ENCODE results near the gene HCRT.
"Not testable (repeated sequence)": the region's sequence is repeated elsewhere in the genome, so short reads cannot be mapped to it uniquely, and the experiment has no call there.

The HCRT gene

DNA sequence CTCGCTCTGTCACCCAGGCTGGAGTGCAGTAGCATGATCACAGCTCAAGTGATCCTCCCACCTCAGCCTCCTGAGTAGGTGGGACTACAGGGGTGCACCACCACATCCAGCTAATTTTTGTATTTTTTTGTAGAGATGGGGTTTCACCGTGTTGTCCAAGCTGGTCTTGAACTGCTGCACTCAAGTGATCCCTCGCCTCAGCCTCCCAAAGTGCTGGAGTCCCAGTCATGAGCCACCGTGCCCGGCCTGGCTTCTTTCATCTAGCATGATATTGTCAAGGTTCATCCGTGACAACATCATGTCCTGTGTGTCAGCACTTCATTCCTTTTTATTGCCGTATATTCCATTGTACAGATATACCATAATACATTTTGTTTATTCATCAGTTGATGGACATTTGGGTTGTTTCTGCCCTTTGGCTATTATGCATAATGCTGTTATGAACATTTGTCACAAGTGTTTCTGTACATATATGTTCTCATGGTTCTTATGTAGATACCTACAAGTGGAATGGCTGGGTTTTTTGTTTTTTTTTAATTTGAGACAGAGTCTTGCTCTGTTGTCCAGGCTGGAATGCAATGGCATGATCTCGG, 12.4 kb upstream of the HCRT start:
- no peak for DNase-seq

DNA sequence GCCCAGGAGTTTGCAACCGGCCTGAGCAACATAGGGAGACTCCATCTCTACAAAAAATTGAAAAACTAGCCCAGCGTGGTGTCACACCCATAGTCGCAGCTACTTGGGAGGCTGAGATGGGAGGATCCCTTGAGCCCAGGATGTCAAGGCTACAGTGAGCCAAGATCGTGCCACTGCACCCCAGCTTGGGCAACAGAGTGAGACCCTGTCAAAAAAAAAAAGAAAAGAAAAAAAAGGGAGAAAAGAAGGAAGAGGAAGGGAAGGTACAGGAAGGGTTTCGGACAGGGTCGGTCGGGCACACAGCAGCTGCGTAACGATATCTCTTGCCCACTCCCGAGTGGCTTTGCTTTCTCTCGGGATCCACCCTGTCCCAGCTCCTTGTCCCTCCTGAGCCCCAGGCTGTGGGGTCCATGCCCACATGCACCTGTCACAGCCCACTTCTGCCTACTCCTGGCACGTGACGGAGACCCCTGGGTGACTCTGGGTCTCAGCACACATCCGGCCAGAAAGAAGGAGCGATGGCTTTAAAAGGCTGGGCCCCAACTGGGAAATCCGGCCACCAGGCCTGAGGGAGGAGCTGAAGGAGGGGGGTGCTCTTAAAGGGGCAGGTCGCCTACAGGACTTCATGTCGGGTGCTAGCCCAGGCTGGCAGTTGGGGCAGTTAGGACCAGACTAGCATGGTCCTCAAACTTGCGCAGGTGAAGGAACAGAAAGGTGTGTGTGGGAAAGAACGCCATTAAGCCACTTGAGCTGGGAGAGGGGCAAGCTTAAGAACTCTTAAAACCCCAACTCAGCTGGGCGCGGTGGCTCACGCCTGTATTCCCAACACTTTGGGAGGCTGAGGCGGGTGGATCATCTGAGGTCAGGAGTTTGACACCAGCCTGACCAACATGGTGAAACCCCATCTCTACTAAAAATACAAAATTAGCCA, 9.0 kb upstream of the HCRT start, which contains the start of gene GHDC:
Gene GHDC, minus strand, starts transcription at position 526 of the 931 bp plus-strand sequence. CDS start 913 bp downstream, outside the sequence.
- peak; percentile 76 for DNase-seq

DNA sequence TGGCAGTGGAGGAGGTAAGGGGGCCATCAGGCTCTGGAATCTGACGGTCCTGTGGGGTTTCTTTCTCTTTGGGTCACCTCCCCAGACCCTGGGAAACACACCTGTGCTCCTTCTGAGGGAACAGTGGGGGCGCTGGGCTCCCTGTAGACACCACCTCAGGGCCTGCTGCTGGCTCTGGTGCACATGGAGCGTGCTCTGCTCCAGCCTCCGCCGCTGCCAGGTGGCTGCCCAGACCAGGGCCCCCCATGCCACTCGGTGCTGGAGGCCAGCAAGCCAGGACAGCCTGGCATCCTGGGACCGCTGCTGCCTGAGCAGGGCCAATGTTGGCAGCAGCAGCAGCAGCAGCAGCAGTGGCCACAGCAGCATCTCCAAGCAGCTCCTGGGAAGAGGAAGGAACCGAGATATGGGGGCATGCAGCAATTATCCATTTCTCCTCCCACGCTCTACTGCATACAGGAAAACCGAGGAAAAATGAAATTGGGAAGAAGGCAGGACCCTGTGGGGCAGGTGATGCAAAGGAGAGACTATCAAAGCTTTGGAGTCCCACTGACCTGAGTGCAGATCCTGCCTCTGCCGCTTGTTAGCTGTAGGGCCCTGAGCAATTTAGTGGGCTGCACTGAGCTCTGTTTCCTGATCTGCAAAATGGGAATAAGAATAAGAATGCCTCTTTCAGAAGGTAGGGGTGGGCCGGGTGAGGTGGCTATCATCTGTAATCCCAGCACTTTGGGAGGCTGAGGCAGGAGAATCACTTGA, 8.1 kb upstream of the HCRT start:
- no peak for DNase-seq

DNA sequence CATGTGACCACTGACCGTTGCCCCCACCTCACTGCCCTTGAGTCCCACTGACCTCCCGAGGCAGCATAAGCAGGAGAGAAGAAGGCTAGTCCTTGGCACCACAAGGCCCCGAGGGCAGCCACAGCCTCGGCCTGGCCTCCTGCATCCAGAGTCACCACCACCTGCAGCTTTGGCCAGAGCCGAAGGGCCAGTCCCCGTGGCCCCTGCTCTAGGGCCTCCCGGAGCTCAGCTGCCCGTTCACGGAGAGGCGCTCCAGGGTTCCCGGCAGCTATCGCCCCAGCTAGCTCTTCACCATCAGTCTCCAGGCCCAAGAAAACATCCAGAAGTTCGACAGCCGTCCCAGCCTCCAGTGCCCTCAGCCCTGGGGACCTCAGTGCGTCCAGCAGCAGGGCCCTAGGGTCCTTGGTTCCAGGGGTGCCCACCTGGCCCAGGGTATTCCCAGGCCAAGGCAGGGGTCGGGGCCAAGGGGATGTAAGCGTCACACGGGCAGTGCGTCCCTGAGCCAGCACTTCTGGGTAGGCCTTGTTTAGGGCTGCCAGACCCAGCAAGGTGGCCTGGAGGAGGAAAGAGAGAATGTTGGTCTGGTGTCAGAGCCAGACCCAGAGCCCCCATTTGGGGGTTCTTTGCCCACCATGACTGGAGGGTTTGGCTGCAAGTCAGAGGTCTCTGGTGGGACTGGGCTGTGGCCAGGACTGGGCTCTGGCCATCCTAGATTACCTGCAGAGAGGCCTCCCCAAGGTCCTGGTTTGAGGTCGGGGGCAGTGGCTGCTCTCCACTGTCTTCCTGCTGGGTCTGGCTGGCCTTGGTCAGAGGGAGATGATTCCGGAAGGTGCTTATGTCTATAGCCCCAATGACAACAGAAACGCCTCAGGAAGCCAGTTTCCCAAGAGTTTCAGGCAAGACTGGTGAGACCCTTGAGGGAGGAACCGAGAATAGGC, 7.2 kb upstream of the HCRT start:
- no peak for DNase-seq

DNA sequence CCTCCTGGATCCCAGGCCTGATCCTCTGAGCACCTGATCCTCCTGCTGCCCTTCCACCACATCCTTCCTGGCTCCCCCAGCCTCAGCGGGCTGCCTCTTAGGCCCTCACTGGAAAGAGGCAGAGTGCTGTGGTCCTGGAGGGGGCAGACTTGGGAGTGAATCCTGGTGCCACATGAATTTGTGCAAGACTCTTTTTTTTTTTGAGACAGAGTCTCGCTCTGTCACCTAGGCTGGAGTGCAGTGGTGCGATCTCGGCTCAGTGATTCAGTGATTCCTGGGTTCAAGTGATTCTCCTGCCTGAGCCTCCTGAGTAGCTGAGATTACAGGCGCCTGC, 6.0 kb upstream of the HCRT start:
- no peak for DNase-seq

DNA sequence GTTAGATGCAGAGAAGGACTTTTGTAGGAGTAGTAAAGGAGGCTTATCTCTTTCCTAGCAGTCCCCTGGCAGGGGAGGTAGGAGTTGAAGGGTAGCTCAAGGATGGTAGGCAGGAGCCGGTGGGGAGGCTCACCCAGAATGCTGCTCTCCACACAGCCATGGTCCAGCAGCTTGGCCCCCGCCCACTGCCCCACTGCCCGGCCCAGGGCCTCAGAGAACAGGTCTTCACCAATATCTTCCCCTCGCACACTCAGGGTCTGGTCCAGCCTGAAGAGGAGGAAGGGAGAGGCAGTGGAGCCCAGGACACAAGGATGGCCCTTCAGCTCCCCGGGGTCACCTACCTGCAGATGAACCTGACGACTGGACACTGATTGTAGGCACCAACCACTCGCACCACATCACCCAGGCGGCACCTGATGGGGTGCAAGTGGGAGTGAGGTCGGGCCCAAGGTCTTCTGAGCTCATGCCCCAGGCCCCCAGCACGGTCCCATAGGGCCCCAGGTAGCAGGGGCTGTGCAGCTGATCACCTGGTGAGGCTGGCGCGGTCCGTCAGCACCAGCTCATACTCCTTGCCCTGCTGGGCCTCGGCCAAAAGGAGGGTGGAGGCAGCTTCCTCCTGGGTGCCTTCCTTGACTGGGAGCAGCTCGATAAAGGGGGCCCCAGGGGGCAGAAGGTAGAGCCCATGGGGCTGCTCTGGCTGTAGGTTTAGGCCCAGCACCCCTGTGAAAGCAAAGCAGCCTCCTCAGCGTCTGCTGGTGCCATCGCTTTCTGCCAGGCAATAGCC, 5.4 kb upstream of the HCRT start:
- no peak for DNase-seq

DNA sequence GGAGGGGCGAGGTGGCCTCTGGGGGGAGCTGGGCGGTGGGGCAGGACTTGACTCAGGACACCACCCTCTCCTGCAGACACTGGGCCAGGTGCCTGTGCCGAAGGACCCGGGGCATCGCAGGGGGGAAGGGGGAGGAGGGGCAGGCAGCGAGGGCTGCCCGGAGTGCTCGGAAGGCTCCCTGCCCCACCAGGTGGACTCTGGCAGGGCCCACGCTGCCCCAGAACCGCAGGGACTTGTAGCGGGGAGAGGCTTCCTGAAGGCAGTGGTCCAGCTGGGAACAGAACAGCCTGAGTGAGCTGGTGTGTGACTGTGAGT, 4.4 kb upstream of the HCRT start:
- no peak for DNase-seq

DNA sequence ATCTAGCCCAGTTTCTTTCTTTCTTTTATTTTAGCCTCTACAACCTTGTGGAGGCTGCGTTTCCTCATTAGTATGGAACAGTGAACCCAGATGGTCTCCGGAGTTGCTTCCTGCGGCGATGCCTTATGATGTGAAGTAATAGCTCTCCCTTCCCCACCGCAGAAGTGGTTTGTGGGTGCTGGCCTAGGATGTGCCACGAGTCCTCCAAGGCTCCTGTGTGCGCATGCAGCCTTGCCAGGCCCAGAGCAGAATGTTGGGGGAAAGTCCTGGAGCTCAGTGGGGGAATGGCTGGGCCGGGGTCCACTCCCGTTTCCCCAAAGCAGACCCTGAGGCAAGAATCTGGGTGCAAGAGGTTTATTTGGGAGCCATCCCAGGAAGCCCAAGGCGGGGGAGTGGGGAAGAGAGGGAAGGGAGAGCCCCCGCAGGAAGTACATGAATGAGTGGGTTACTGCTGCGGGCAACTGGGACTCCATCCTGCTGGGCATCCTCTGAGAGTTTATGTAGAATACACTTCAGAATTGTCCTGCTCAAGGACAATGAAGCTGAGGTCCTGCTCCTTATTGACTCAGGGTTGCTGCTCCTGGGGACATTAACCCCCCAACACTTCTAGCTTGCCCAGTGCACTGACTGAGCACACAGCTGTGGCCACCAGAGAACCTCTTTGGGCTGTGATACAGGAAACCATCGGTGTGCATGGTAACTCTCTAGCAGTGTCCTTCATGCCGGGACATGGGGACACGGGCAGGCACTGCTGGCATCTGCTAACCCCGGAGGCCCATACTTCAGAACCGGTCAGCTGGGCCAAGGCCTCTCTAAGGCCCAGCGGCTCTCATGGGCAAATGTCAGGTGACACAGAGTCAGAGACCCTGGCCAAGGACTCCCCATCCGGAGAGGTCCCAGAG, 3.7 kb upstream of the HCRT start:
- DNase-seq: no peak

DNA sequence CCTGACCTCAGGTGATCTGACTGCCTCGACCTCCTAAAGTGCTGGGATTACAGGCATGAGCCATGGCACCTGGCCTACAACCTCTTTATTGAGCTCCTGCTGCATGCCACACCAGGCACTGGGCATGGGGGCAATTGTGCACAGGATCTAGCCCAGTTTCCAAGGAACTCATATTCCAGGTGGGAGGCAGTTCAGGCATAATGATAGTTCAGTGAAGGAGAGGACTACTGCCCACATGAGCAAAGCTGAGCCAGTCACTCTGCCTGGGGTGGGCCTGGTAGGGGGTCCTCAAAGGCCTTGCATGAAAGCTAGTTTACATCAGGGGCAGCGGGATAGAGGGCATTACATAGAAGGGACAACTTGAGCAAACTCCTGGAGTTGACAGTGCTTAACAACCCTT, 2.6 kb upstream of the HCRT start:
- DNase-seq: no peak

DNA sequence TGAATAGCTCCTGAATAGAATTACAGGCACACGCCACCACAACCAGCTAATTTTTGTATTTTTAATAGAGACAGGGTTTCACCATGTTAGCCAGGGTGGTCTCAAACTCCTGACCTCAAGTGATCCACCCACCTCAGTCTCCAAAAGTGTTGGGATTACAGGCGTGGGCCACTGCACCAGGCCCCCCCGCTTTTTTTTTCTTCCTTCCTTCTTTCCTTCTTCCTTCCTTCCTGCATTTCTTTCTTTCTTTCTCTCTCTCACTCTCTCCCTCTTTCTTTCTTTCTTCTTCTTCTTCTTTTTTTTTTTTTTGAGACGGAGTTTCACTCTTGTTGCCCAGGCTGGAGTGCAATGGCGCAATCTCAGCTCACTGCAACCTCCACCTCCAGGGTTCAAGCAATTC, 939 bp upstream of the HCRT start:
- not testable (repeated sequence) for DNase-seq

DNA sequence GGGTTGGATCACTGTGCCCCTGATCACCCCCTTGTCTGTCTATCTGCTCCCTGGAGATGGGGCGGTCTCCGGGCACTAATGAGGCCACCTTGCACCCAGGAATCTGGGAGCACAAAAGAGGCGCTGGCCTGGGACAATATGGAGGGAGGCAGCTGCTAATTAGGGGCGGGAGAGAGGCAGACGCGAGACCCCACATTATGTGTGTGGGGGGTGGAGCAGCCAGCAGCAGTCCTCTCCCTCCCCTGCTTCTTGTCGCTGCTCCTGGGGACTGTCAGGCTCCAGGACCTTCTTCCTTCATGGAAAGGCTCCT, 324 bp upstream of the HCRT start:
- no peak for DNase-seq

DNA sequence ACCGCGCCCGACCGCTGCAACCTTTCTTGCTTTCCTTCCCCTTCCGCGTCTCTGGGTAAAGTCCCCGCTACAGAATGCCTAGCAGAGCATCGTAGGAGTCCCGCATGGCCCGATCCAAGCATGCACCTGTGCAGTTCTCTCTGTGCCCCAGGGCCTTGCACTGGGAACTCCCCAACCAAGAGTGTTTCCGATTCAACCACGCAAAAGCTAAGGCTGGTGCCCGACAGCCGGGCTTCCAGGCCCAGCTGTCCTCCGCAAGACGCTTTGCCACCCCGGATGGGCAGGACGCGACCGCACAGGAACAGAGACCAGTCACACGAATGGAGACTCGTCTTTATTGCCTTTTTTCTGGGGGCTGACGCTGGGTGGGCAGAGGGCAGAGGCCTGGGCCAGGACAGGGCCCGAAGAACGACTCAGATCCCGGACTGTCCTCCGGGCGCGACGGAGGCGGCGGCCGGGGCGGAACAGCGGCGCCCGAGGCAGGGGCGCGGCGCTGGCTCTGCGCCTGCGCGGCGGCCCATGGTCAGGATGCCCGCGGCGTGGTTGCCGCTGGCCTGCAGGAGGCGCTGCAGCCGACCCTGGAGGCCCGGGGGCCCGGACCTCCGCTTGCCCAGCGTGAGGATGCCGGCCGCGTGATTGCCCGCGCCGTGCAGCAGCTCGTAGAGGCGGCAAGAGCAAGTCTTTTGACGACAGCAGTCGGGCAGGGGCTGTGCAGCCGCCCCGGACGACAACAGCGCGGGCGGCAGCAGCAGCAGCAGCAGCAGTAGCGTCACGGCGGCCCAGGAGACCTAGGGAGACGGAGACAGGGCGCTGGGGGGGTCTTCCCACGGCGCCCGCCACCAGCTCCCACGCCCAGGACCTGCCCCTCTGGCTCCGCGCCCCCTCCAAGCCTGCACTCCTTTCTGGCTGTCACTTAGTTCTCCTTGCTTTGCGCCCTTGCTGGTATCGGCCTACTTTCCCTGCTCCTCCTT, 1.2 kb downstream of the HCRT start:
- peak; percentile 60 for DNase-seq

DNA sequence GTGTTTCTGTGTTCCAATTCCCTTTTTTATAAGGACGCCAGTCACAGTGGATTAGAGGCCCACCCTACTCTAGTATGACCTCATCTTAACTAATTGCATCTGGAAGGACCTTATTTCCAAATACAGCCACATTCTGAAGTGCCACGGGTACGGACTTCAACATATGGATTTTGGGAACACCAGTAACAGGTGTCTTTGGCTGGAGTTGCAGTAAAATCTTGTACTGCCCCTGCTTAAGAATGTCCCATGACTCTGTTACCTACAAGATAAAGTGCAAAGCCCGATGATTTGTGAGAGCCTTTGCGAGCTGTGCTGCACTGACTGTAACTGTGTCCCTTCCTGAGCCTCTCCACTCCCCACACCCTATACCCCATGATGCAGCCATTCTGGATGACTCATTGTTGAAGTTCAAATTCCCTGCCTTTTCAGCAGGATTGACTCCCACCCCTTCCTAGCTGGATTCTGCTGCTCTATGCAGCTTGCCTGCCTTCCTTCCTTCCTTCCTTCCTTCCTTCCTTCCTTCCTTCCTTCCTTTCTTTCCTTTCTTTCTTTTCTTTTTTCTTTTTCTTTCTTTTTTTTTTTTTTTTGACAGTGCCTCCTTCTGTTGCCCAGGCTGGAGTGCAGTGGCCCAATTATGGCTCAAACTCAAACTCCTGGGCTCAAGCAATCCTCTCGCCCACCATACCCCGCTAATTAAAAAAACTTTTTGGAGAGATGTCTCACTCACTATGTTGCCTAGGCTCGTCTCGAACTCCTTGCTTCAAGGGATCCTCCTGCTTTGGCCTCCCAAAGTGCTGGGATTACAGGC, 2.1 kb downstream of the HCRT start:
- no peak for DNase-seq

DNA sequence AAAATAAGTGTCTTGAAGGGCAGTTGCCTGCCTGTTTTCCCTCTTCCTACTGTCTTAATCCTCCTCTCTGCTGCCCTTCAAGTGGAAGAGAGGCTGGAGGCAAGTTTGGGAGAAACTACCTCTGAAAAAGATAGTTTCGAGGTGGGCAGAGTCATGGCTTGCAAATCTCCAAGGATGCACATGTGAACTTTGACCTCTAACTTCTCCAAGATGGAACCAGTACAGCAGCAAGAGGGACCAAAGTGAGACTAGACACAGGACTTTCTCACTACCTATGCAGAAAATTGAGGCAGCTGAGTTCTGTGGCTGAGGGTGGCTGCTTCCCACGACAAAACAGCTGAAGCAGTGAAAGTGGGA, 3.4 kb downstream of the HCRT start:
- no peak for DNase-seq

DNA sequence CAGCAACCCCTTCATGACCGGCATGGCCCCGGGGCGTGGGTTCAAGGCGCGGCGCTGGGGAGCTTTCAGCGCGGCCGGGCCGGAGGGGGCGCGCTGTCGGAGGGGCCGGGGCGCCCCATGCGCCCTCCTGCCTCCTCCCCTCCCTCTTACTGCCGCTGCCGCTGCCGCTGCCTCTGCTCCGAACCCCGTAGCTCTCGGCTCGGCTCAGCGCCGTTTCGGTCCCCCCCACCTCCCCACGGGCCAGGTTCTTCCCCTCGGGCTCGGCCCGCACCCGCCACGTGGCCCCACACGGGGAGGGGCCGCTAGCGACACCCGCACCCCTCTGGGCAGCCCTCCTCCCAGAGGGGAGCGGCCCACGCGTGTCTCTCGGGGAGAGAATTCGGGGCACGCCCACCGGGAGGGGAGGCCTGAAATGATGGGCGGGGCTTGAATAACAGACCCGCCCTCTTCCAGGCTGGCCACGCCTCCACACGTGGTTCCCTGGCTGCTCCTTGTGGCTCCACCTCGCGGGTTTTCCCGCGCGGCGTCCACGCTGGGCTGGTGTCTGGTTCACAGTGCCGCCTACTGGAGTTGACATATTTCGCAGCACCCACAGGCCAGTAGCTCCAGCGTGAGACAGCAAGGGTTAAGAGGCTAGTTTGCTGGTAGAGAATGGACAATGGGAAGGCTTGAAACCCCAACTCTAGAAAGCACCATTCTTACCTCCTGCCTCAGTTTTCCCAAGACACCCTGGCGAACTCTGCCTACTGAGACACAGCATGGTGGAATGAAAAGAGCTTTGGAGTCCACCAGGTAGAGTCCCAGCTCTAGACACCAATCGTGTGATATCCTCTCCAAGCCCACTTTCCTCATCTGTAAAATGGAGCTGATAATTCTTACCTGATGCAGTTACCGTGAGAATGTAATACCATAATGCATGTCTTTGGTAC, 4.1 kb downstream of the HCRT start, which contains the start of gene KCNH4:
Gene KCNH4, minus strand, starts transcription at position 221 of the 929 bp plus-strand sequence. Its CDS starts 197 bp downstream, at position 24.
- peak; percentile 75 for DNase-seq

DNA sequence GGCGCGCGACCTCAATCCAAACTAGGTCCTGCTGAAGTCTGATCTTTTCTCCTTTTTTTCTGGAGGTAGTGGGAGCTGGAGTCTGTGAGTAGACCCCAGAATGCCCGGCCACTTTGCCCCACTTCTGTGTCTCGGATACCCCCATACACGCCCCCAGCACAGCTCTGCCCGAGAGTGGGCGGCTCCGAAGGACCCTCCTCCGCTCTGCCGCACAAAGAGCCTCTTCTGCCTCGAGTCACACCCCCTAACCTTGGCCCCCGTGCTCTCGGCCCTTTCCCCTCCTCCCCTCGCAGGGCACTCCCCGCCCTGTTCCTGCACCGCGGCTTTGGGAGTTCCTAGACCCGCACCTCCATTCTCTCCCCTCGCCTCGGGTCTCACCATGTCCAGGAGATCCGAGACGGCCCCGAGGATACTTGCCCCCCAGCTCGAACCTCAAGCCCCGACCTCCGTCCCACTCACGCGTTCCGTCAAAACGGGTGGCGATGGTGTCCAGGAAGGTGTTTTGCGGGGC, 4.8 kb downstream of the HCRT start:
- no peak for DNase-seq

DNA sequence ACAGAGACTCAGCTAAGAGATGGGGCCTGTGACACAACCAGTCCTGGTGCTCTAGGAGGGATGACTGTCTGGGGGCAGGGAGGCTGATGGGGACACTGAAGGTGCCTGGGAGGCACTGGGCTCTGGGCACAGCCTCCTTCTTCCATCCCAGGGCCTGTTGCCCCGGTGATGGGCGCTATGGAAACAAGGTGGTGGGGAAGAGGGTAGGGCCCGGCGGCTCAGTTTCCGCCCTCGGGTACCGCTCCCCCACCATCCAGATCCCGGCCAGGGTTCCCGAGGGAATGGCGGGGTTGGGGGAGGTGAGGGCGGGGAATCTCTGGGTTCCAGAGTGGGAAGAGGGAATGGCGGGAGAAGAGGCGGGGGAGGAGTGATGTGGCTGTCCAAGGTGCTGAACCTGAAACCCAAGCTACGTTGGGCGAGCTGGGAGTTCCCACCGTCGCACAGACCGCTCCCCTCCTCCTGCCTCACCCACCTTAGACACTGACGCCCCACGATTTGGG, 5.3 kb downstream of the HCRT start:
- no peak for DNase-seq

Measured in effector CD4-positive, alpha-beta T cell (primary cell).